ENCODE measurements around the gene HIPK1.

HIPK1 gene

GRCh38 chr1:114026797-114027196 lies 97.7 kb downstream of the HIPK1 start:
- no peaks in the 10 kb centered on the region for H3K4me1 ChIP-seq (ENCODE audit: insufficient read depth, poor library complexity, severe bottlenecking)
- no peak overlapping the region for H3K4me3 ChIP-seq (ENCODE audit: severe bottlenecking)
- no peaks in the 10 kb centered on the region for H3K9me3 ChIP-seq (ENCODE audit: severe bottlenecking)
- no peak for TF ChIP-seq CTCF (IDR thresholded peaks at IDR 0.05; ENCODE audit: poor library complexity, severe bottlenecking)
- H3K36me3 ChIP-seq (ENCODE audit: low read depth) = no peaks in the 10 kb centered on the region
- no peaks in the 10 kb centered on the region for H3K27me3 ChIP-seq (ENCODE audit: insufficient read depth, poor library complexity, severe bottlenecking)
- DNase-seq (ENCODE audit: low spot score) (no peak), ATAC-seq (ENCODE audit: low read depth) (no peak)
- no peak overlapping the region for H3K27ac ChIP-seq (ENCODE audit: poor library complexity, severe bottlenecking)
